ENCODE results near the gene ZNF397. TPM values are rescaled to one million over a fixed set of nuclear protein-coding genes. Genes with fewer than 3 reads are reported as not detected.

Gene ZNF397
- total and polyA plus RNA-seq, 2 donors (not counting 1 experiment from before 2014, with no cell fraction given), result 16.8 to 67.2 TPM

- no peak overlapping the region for H3K9ac ChIP-seq (ENCODE audit: low read length)
- POLR2A ChIA-PET, result no interaction called here
- intact Hi-C loops (cut with micrococcal nuclease), result no loop called here
- Mint-ChIP-seq H3K27me3 (no peaks in the 10 kb centered on the region), H3K4me3 (no peak overlapping the region), H3K27ac (no peak overlapping the region), H3K9me3 (ENCODE audit: insufficient read depth) (peaks cover 12% of the 10 kb centered on the region), H3K4me1 (peaks cover 53% of the 10 kb centered on the region)
- CTCF ChIA-PET, result interaction anchor here (1.4 to 2.1 kb wide), 3 partner anchors 13 to 215 kb away, joined by 3 to 10 read pairs (median 6); no protein-coding TSS in a partner anchor
- no peak overlapping the region for H3K4me3 ChIP-seq (ENCODE audit: control extremely low read depth in 1 of 5, extremely low read depth in 1 of 5, insufficient read depth in 1 of 5, low read depth in 2 of 5, low read length in 4 of 5)
- DNase-seq (no peak), ATAC-seq (ENCODE audit: low read depth) (no peak)
- H3K4me2 ChIP-seq (replicated peaks; ENCODE audit: low read depth, low read length, poor library complexity, severe bottlenecking), result no peak overlapping the region
- 100% methylated on average over 2 of the region's 4 CpGs for WGBS (ENCODE audit: insufficient coverage)
- H2AFZ ChIP-seq (ENCODE audit: insufficient read depth, low read depth, low read length, poor library complexity, severe bottlenecking), result no peak overlapping the region
- H3K4me1 ChIP-seq (ENCODE audit: control insufficient read depth in 2 of 2, insufficient read depth in 2 of 2, low read length in 2 of 2), result peaks cover 32 to 33% of the 10 kb centered on the region in 2 donors
- no peaks in the 10 kb centered on the region for H4K20me1 ChIP-seq (ENCODE audit: control insufficient read depth, insufficient read depth, low read length, poor library complexity, severe bottlenecking)
- peaks cover 38 to 56% of the 10 kb centered on the region in 2 experiments for H3K36me3 ChIP-seq (replicated peaks in 1 of 2; ENCODE audit: control extremely low read depth in 1 of 2, control insufficient read depth in 1 of 2, extremely low read depth in 1 of 2, insufficient read depth in 2 of 2, low read length in 1 of 2)
- peaks cover 18 to 24% (median 20%) of the 10 kb centered on the region in 3 donors for H3K9me3 ChIP-seq (ENCODE audit: control extremely low read depth in 1 of 3, control insufficient read depth in 2 of 3, insufficient read depth in 1 of 3, low read length in 2 of 3)
- no peak overlapping the region for H3K27ac ChIP-seq (ENCODE audit: low read length in 2 of 2)
- H3K27me3 ChIP-seq (replicated peaks in 1 of 4; ENCODE audit: control extremely low read depth in 1 of 4, control insufficient read depth in 3 of 4, insufficient read depth in 4 of 4, low read length in 3 of 4), result no peaks in the 10 kb centered on the region
- peaks cover 50% of the 10 kb centered on the region for H3K79me2 ChIP-seq (ENCODE audit: control insufficient read depth, insufficient read depth, low read length)
- TF ChIP-seq CTCF (IDR thresholded peaks at IDR 0.05) (no peak), EZH2 (IDR thresholded peaks at IDR 0.05; ENCODE audit: borderline replicate concordance, insufficient read depth, low read depth, low read length, poor library complexity, severe bottlenecking) (no peak)
These were observed 3.8 kb downstream of the ZNF397 start for GRCh38 chr18:35244671-35245070.

GRCh38 chr18:35245719-35246317, 5.0 kb downstream of the ZNF397 start:
- H3K9me3 Mint-ChIP-seq (ENCODE audit: insufficient read depth), result peaks cover 12% of the 10 kb centered on the region
- Histone ChIP-seq H3K9ac (ENCODE audit: low read length) (no peak overlapping the region), H3K27ac (ENCODE audit: low read length in 2 of 2) (no peak overlapping the region), H3K4me2 (replicated peaks; ENCODE audit: low read depth, low read length, poor library complexity, severe bottlenecking) (no peak overlapping the region), H2AFZ (ENCODE audit: insufficient read depth, low read depth, low read length, poor library complexity, severe bottlenecking) (no peak overlapping the region), H3K9me3 (ENCODE audit: control extremely low read depth in 1 of 3, control insufficient read depth in 2 of 3, insufficient read depth in 1 of 3, low read length in 2 of 3) (peaks cover 18 to 29% (median 20%) of the 10 kb centered on the region in 3 donors), H3K4me1 (ENCODE audit: control insufficient read depth in 2 of 2, insufficient read depth in 2 of 2, low read length in 2 of 2) (peaks cover 29% of the 10 kb centered on the region in 2 donors), H3K4me3 (ENCODE audit: control extremely low read depth in 1 of 5, extremely low read depth in 1 of 5, insufficient read depth in 1 of 5, low read depth in 2 of 5, low read length in 4 of 5) (no peak overlapping the region), H3K36me3 (replicated peaks in 1 of 2; ENCODE audit: control extremely low read depth in 1 of 2, control insufficient read depth in 1 of 2, extremely low read depth in 1 of 2, insufficient read depth in 2 of 2, low read length in 1 of 2) (peaks cover 42 to 66% of the 10 kb centered on the region in 2 experiments), H4K20me1 (ENCODE audit: control insufficient read depth, insufficient read depth, low read length, poor library complexity, severe bottlenecking) (no peaks in the 10 kb centered on the region), H3K79me2 (ENCODE audit: control insufficient read depth, insufficient read depth, low read length) (peaks cover 44% of the 10 kb centered on the region), H3K27me3 (replicated peaks in 1 of 4; ENCODE audit: control extremely low read depth in 1 of 4, control insufficient read depth in 3 of 4, insufficient read depth in 4 of 4, low read length in 3 of 4) (no peaks in the 10 kb centered on the region)
- ATAC-seq (ENCODE audit: low read depth) (no peak), DNase-seq (no peak)
- H3K27me3 Mint-ChIP-seq, result no peaks in the 10 kb centered on the region
- TF ChIP-seq CTCF (IDR thresholded peaks at IDR 0.05) (no peak), EZH2 (IDR thresholded peaks at IDR 0.05; ENCODE audit: borderline replicate concordance, insufficient read depth, low read depth, low read length, poor library complexity, severe bottlenecking) (no peak)
- ChIA-PET CTCF (interaction anchor here (1.1 to 2.1 kb wide), 3 partner anchors 14 to 141 kb away, joined by 4 to 10 read pairs (median 6); no protein-coding TSS in a partner anchor), POLR2A (no interaction called here)
- H3K27ac Mint-ChIP-seq, result no peak overlapping the region
- no peak overlapping the region for H3K4me3 Mint-ChIP-seq
- H3K4me1 Mint-ChIP-seq, result peaks cover 46% of the 10 kb centered on the region
- no CpG with 5 or more reads among the region's 4 CpGs for WGBS (ENCODE audit: insufficient coverage)
- intact Hi-C loops (cut with micrococcal nuclease), result no loop called here

Measured in B cell (primary cell).